H1 (cell line): ENCODE data around the gene SEPTIN1. TPM values are rescaled to one million over a fixed set of nuclear protein-coding genes. Genes with fewer than 3 reads are reported as not detected.

Experiments used
- CTCF ChIA-PET: fragments of 300-600 bp; sonication (Branson Sonifier 250); formaldehyde crosslinking; loops from one replicate; lab custom pipeline; 2021; ENCODE audit not compliant: partially characterized antibody; lab: Charles Lee
- POLR2A ChIA-PET: fragments of 300-600 bp; sonication (Branson Sonifier 250); formaldehyde crosslinking; loops from one replicate; lab custom pipeline; 2021; ENCODE audit warnings: inconsistent platforms; ENCODE audit not compliant: partially characterized antibody; lab: Charles Lee
- DNase-seq, 2 experiments: peaks; one replicate each; pipeline versions ENCODE4 v3.0.0 to v3.0.0-alpha.2; 2010 to 2022; ENCODE audit warnings: low spot score in 2 of 2, low read depth in 1 of 2, mixed read lengths in 1 of 2
- FAIRE-seq: peaks from 2 replicates; lab custom pipeline; 2011; peaks lifted over from hg19 to GRCh38; lab: Jason Lieb, UNC
- H2AFZ ChIP-seq: 2 replicates; pipeline ENCODE4 v1.8.1; 2012; ENCODE audit warnings: low read length, inconsistent platforms
- H2AK5ac ChIP-seq: 2 replicates; pipeline ENCODE4 v1.6.1; 2013; ENCODE audit warnings: low read depth, low read length
- H2BK120ac ChIP-seq: replicated peaks from 2 replicates; pipeline ENCODE3; 2013; ENCODE audit warnings: low read depth, low read length, inconsistent platforms
- H2BK12ac ChIP-seq: 2 replicates; pipeline ENCODE4 v1.6.1; 2013; ENCODE audit warnings: low read depth, low read length
- H2BK15ac ChIP-seq: 2 replicates; pipeline ENCODE4 v1.6.1; 2013; ENCODE audit warnings: low read length
- H2BK20ac ChIP-seq: 2 replicates; pipeline ENCODE4 v1.6.1; 2013; ENCODE audit warnings: low read length
- H2BK5ac ChIP-seq: 2 replicates; pipeline ENCODE4 v1.6.1; 2013; ENCODE audit warnings: low read depth, low read length
- H3K14ac ChIP-seq: 2 replicates; pipeline ENCODE4 v1.6.1; 2013; ENCODE audit warnings: inconsistent platforms; ENCODE audit not compliant: insufficient read length
- H3K18ac ChIP-seq: 2 replicates; pipeline ENCODE4 v1.6.1; 2013; ENCODE audit warnings: low read length; ENCODE audit errors: extremely low read depth
- H3K23ac ChIP-seq: 2 replicates; pipeline ENCODE4 v1.6.1; 2013; ENCODE audit warnings: inconsistent platforms; ENCODE audit not compliant: insufficient read length
- H3K23me2 ChIP-seq: 2 replicates; pipeline ENCODE4 v1.6.1; 2013; ENCODE audit warnings: low read depth, low read length
- H3K27ac ChIP-seq: 2 replicates; pipeline ENCODE4 v1.6.1; 2011; ENCODE audit warnings: low read depth, low read length, inconsistent platforms
- H3K27me3 ChIP-seq, 4 experiments: replicated peaks in 1 of 4; 1 replicate in 1 of 4; 2 replicates in 3 of 4; pipeline versions ENCODE4 v1.6.1 to v1.8.1; 2011 to 2013; ENCODE audit warnings: low read length in 3 of 4, mild to moderate bottlenecking in 3 of 4, inconsistent platforms in 2 of 4, mixed read lengths in 2 of 4, moderate library complexity in 1 of 4; ENCODE audit not compliant: control insufficient read depth in 3 of 4, insufficient read depth in 3 of 4; ENCODE audit errors: extremely low read depth in 1 of 4
- H3K36me3 ChIP-seq, 4 experiments: 2 replicates each; pipeline versions ENCODE4 v1.6.1 to v1.8.1; 2011 to 2013; ENCODE audit warnings: mild to moderate bottlenecking in 4 of 4, low read length in 3 of 4, moderate library complexity in 2 of 4, control low read depth in 1 of 4, inconsistent platforms in 1 of 4; ENCODE audit not compliant: insufficient read depth in 4 of 4, control insufficient read depth in 2 of 4
- H3K4ac ChIP-seq: replicated peaks from 2 replicates; pipeline ENCODE3; 2013; ENCODE audit warnings: low read length, low read depth, mixed read lengths, inconsistent platforms; ENCODE audit not compliant: insufficient read length
- H3K4me1 ChIP-seq, 4 experiments: replicated peaks in 1 of 4; 1 replicate in 1 of 4; 2 replicates in 3 of 4; pipeline versions ENCODE4 v1.6.1 to v1.8.1; 2011 to 2013; ENCODE audit warnings: low read length in 3 of 4, inconsistent platforms in 2 of 4, mixed read lengths in 1 of 4; ENCODE audit not compliant: insufficient read depth in 4 of 4, control insufficient read depth in 3 of 4
- H3K4me2 ChIP-seq, 2 experiments: 2 replicates each; pipeline versions ENCODE4 v1.6.1 to v1.8.1; 2011 to 2013; ENCODE audit warnings: low read depth in 2 of 2, low read length in 2 of 2, control low read depth in 1 of 2, inconsistent platforms in 1 of 2, mild to moderate bottlenecking in 1 of 2; ENCODE audit not compliant: insufficient read depth in 1 of 2
- H3K4me3 ChIP-seq, 4 experiments: fragments of 200-600, 300-600 bp in 1 of 4; sonication (generic), shearing (Covaris generic), sonication (Bioruptor Twin) in 1 of 4; 2 replicates each; pipeline versions ENCODE4 v1.5.1 to v1.8.1; 2011 to 2016; ENCODE audit warnings: low read length in 4 of 4, low read depth in 3 of 4, control low read depth in 2 of 4, inconsistent platforms in 2 of 4, mild to moderate bottlenecking in 2 of 4, mixed read lengths in 1 of 4, moderate library complexity in 1 of 4; ENCODE audit not compliant: insufficient read depth in 2 of 4; ENCODE audit errors: extremely low read depth in 1 of 4
- H3K56ac ChIP-seq: replicated peaks from 2 replicates; pipeline ENCODE3; 2013; ENCODE audit warnings: low read depth, mild to moderate bottlenecking, mixed read lengths, low read length, inconsistent platforms; ENCODE audit not compliant: insufficient read length
- H3K79me1 ChIP-seq: 2 replicates; pipeline ENCODE4 v1.6.1; 2013; ENCODE audit warnings: low read depth, low read length, control low read depth
- H3K79me2 ChIP-seq, 2 experiments: 2 replicates each; pipeline versions ENCODE4 v1.6.1 to v1.8.1; 2012 to 2013; ENCODE audit warnings: low read length in 2 of 2, mild to moderate bottlenecking in 2 of 2, inconsistent platforms in 1 of 2; ENCODE audit not compliant: insufficient read depth in 2 of 2, control insufficient read depth in 1 of 2
- H3K9ac ChIP-seq, 4 experiments: replicated peaks in 1 of 4; 1 replicate in 1 of 4; 2 replicates in 3 of 4; pipeline versions ENCODE4 v1.6.1 to v1.8.1; 2011 to 2013; ENCODE audit warnings: low read depth in 3 of 4, low read length in 3 of 4, control low read depth in 2 of 4, mild to moderate bottlenecking in 2 of 4, moderate library complexity in 2 of 4, inconsistent platforms in 1 of 4; ENCODE audit errors: extremely low read depth in 1 of 4
- H3K9me3 ChIP-seq, 2 experiments: 2 replicates each; pipeline versions ENCODE4 v1.6.1 to v1.8.1; 2012 to 2013; ENCODE audit warnings: mild to moderate bottlenecking in 2 of 2, moderate library complexity in 2 of 2, control low read depth in 1 of 2, inconsistent platforms in 1 of 2, low read depth in 1 of 2, low read length in 1 of 2, mixed read lengths in 1 of 2; ENCODE audit not compliant: insufficient read depth in 2 of 2
- H4K20me1 ChIP-seq, 2 experiments: replicated peaks in 1 of 2; 2 replicates each; pipeline versions ENCODE3 to v1.8.1; 2011 to 2013; ENCODE audit warnings: inconsistent platforms in 2 of 2, low read length in 2 of 2, mild to moderate bottlenecking in 1 of 2; ENCODE audit not compliant: insufficient read depth in 2 of 2, control insufficient read depth in 1 of 2
- H4K5ac ChIP-seq: 2 replicates; pipeline ENCODE4 v1.6.1; 2013; ENCODE audit warnings: low read length, low read depth, mixed read lengths, inconsistent platforms; ENCODE audit not compliant: insufficient read length
- H4K8ac ChIP-seq: 2 replicates; pipeline ENCODE4 v1.8.0; 2013; ENCODE audit warnings: mild to moderate bottlenecking, moderate library complexity, low read length, inconsistent platforms; ENCODE audit not compliant: insufficient read depth; ENCODE audit errors: extremely low read depth
- H4K91ac ChIP-seq: replicated peaks from 2 replicates; pipeline ENCODE3; 2013; ENCODE audit warnings: low read length, mixed read lengths, inconsistent platforms; ENCODE audit not compliant: insufficient read length
- BRCA1 ChIP-seq: IDR thresholded peaks from 2 replicates; pipeline ENCODE4 v1.6.1; 2012; ENCODE audit warnings: low read depth, low read length, improper control_type of control experiment
- CBX8 ChIP-seq: fragments of 300-800, 300-1000 bp; sonication (generic); IDR thresholded peaks from 2 replicates; pipeline ENCODE4 v1.7.1; 2016; ENCODE audit warnings: low read depth, low read length, borderline replicate concordance
- EGR1 ChIP-seq: IDR thresholded peaks from 2 replicates; pipeline ENCODE4 v1.6.1; 2011; ENCODE audit warnings: low read depth, low read length, borderline replicate concordance
- EZH2 ChIP-seq: fragments of 200-600 bp; sonication (generic); IDR thresholded peaks from 2 replicates; pipeline ENCODE4 v1.7.1; 2012; ENCODE audit warnings: low read depth, mild to moderate bottlenecking, moderate library complexity, low read length, inconsistent platforms; ENCODE audit not compliant: severe bottlenecking
- JUND ChIP-seq: IDR thresholded peaks from 2 replicates; pipeline ENCODE4 v1.6.1; 2011; ENCODE audit warnings: mild to moderate bottlenecking, improper control_type of control experiment, low read length
- RBBP5 ChIP-seq: IDR thresholded peaks from 2 replicates; pipeline ENCODE4 v1.7.1; 2012; ENCODE audit warnings: low read depth, mild to moderate bottlenecking, inconsistent platforms, low read length, moderate library complexity, borderline replicate concordance
- TAF1 ChIP-seq: IDR thresholded peaks from 2 replicates; pipeline ENCODE4 v1.6.1; 2011; ENCODE audit warnings: mild to moderate bottlenecking, low read depth, low read length
- WGBS, 2 experiments: shearing (Covaris generic) in 1 of 2; methylation state at CpG; one replicate each; pipeline versions ENCODE4 v1.1.6 to v1.1.7; 2013 to 2015; ENCODE audit warnings: low lambda C conversion rate in 2 of 2, mixed read lengths in 2 of 2, inconsistent platforms in 1 of 2, low coverage in 1 of 2, missing lambda C conversion rate in 1 of 2; ENCODE audit not compliant: insufficient replicate concordance in 2 of 2, insufficient coverage in 1 of 2, insufficient read length in 1 of 2; ENCODE audit errors: extremely low coverage in 1 of 2, missing lambda C conversion rate in 1 of 2; 5-methylcytosine and 5-hydroxymethylcytosine counted together
- polyA plus RNA-seq, 7 experiments: library from polyadenylated mRNA; depleted of rRNA in 3 of 7; stranded (reverse) in 5 of 7; unstranded in 2 of 7; fragments of >200 nt in 5 of 7; fragments of 200-250 nt in 2 of 7; gene quantifications; 1 replicate in 5 of 7; 2 replicates in 1 of 7; 4 replicates in 1 of 7; pipeline versions ENCODE4 v1.2.1 to v1.2.3, GENCODE V29; 2011 to 2013; ENCODE audit warnings: missing spikeins in 2 of 7, mixed read lengths in 2 of 7
- total RNA-seq: library from RNA; stranded (reverse); fragmentation: NEBNext Ultra II Directional; extraction: Animal tissue kit (Norgen Biotek cat#: 25700); gene quantifications from 2 replicates; pipeline ENCODE4 v1.2.1, GENCODE V29; 2021
- TF ChIP-seq, protein P1 (sequence below), 3 experiments: IDR thresholded peaks; 1 replicate in 2 of 3; 2 replicates in 1 of 3; pipeline versions ENCODE4 v1.5.1 to v1.6.1; 2011; ENCODE audit warnings: low read length in 3 of 3, mild to moderate bottlenecking in 3 of 3, inconsistent platforms in 2 of 3, low read depth in 1 of 3, moderate library complexity in 1 of 3; ENCODE audit not compliant: insufficient read depth in 1 of 3; ENCODE audit errors: control extremely low read depth in 1 of 3

SEPTIN1 gene
- total and polyA plus RNA-seq, 2 of the 8 experiments (the other 6 are each of a cell fraction or from before 2014, with no cell fraction given) = 0.24 to 1.4 TPM

GRCh38 chr16:30355144-30355953 lies 27.0 kb downstream of the SEPTIN1 start, which contains the start of gene CD2BP2:
Gene CD2BP2 (minus strand): TSS chr16:30355308. CDS start chr16:30354681, 627 bp downstream.
- CTCF ChIA-PET = interaction anchor here (0.5 to 3.5 kb wide), 9 partner anchors 10 to 160 kb away, joined by 3 to 20 read pairs (median 4); partner anchors contain the start of gene TBC1D10B
- Histone ChIP-seq H3K14ac (no peak within 1 kb of the TSS), H3K23me2 (peaks cover 11% of the 10 kb centered on the region), H3K4ac (peak within 1 kb of the TSS; percentile 69), H3K9me3 (no peaks in the 10 kb centered on the region), H2BK5ac (peak within 1 kb of the TSS; percentile 96), H3K4me1 (peaks cover 0 to 12% (median 6%) of the 10 kb centered on the region in 4 experiments; a peak in 5 of 7 replicates), H3K9ac (peak within 1 kb of the TSS; percentile 88 to 96 (median 90)), H3K18ac (peak within 1 kb of the TSS; percentile 93), H2BK20ac (0 out of 2 replicates have a peak within 1 kb of the TSS, but pooled peaks have one; percentile 64), H3K36me3 (peaks cover 12 to 34% (median 28%) of the 10 kb centered on the region in 4 experiments), H3K23ac (no peak within 1 kb of the TSS), H2BK15ac (peak within 1 kb of the TSS; percentile 95), H4K91ac (peak within 1 kb of the TSS; percentile 92), H2AFZ (peak within 1 kb of the TSS; percentile 65), H4K8ac (peak within 1 kb of the TSS; percentile 93), H3K79me1 (no peaks in the 10 kb centered on the region; the same call in 1 of the 2 replicates), H3K79me2 (peaks cover 0 to 14% of the 10 kb centered on the region in 2 experiments; a peak in 2 of 4 replicates), H2BK120ac (peak within 1 kb of the TSS; percentile 44), H3K27me3 (no peaks in the 10 kb centered on the region), H4K5ac (peak within 1 kb of the TSS; percentile 88), H3K4me2 (peak within 1 kb of the TSS; percentile 61 to 88), H4K20me1 (peaks cover 1 to 9% of the 10 kb centered on the region in 2 experiments), H2BK12ac (peak within 1 kb of the TSS; percentile 85), H3K27ac (peak within 1 kb of the TSS; percentile 97), H2AK5ac (peak within 1 kb of the TSS; percentile 17; the same call in 1 of the 2 replicates), H3K56ac (peak within 1 kb of the TSS; percentile 79), H3K4me3 (peak within 1 kb of the TSS; percentile 51 to 93 (median 81))
- DNase-seq (peak; percentile 92 to 96), FAIRE-seq (peak; percentile 94)
- POLR2A ChIA-PET = interaction anchor here (0.6 to 7.9 kb wide), 27 partner anchors 7 to 578 kb away, joined by 3 to 79 read pairs (median 5); partner anchors contain the start of genes ALDOA, SRCAP, TBC1D10B and ZNF48
- WGBS, 2 experiments = 2% methylated on average over 40 of the region's 45 CpGs; no CpG with 5 or more reads in 1 of the 2 experiments
- TF ChIP-seq EGR1 (peak; percentile 97), EZH2 (no peak), CBX8 (no peak), BRCA1 (no peak), TAF1 (peak; percentile 91), JUND (no peak; the same call in 1 of the 2 replicates), RBBP5 (no peak; the same call in 1 of the 2 replicates)
- TF ChIP-seq, protein P1, sequence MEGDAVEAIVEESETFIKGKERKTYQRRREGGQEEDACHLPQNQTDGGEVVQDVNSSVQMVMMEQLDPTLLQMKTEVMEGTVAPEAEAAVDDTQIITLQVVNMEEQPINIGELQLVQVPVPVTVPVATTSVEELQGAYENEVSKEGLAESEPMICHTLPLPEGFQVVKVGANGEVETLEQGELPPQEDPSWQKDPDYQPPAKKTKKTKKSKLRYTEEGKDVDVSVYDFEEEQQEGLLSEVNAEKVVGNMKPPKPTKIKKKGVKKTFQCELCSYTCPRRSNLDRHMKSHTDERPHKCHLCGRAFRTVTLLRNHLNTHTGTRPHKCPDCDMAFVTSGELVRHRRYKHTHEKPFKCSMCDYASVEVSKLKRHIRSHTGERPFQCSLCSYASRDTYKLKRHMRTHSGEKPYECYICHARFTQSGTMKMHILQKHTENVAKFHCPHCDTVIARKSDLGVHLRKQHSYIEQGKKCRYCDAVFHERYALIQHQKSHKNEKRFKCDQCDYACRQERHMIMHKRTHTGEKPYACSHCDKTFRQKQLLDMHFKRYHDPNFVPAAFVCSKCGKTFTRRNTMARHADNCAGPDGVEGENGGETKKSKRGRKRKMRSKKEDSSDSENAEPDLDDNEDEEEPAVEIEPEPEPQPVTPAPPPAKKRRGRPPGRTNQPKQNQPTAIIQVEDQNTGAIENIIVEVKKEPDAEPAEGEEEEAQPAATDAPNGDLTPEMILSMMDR (IDR thresholded peaks at IDR 0.05; ENCODE audit: control extremely low read depth in 1 of 3, insufficient read depth in 1 of 3, low read depth in 1 of 3, low read length in 3 of 3) = peak in 2 of 3 experiments; percentile 5 to 10; a peak in 2 of 4 replicates
